Prostate gland (tissue), 2 donors: Measurements from ENCODE around the gene ZNF32. TPM values are rescaled to one million over a fixed set of nuclear protein-coding genes. Genes with fewer than 3 reads are reported as not detected.

ENCODE experiments used
- DNase-seq: peaks from one replicate; pipeline ENCODE4 v3.0.0-alpha.2; 2019; ENCODE audit warnings: low spot score
- H3K27ac ChIP-seq, 2 donors: fragments of 200-600 bp; sonication (generic); 2 replicates each; pipeline ENCODE4 v1.5.1; 2017 to 2019
- H3K27me3 ChIP-seq: fragments of 200-600 bp; sonication (generic); replicated peaks from 2 replicates; pipeline ENCODE4 v1.5.1; 2019; ENCODE audit not compliant: insufficient read depth
- H3K36me3 ChIP-seq, 2 donors: fragments of 200-600 bp; sonication (generic); 1 replicate in 1 of 2; 2 replicates in 1 of 2; pipeline versions ENCODE4 v1.5.1 to v1.8.1; 2017 to 2019
- H3K4me1 ChIP-seq: fragments of 200-600 bp; sonication (generic); replicated peaks from 2 replicates; pipeline ENCODE4 v1.5.1; 2019
- H3K4me3 ChIP-seq, 2 donors: fragments of 200-600 bp; sonication (generic); 2 replicates each; pipeline ENCODE4 v1.5.1; 2017 to 2019
- H3K9me3 ChIP-seq: fragments of 200-600 bp; sonication (generic); 2 replicates; pipeline ENCODE4 v1.5.1; 2017
- POLR2A ChIP-seq: fragments of 450-650 bp; IDR thresholded peaks from one replicate; pipeline ENCODE4 v1.6.1; 2016; ENCODE audit warnings: antibody characterized with exemption, mild to moderate bottlenecking
- POLR2AphosphoS5 ChIP-seq: sonication (generic); formaldehyde crosslinking; IDR thresholded peaks from one replicate; pipeline ENCODE4 v1.6.1; 2017; ENCODE audit warnings: antibody characterized with exemption
- WGBS: methylation state at CpG from one replicate; pipeline ENCODE4 v1.1.5; 2018; 5-methylcytosine and 5-hydroxymethylcytosine counted together
- intact Hi-C: fragments of 100-400 bp; cut with DNase I; formaldehyde crosslinking; loops from one replicate; pipeline ENCODE4 v1.14.2; 2022
- total RNA-seq, 2 donors: library from RNA; depleted of rRNA; stranded (reverse); fragments of >200 nt; gene quantifications; one replicate each; pipeline ENCODE4 v1.1.0, GENCODE V29; 2016
- TF ChIP-seq, protein P1 (sequence below), 4 experiments: fragments of 200-600 bp in 2 of 4; fragments of 450-650 bp in 2 of 4; sonication (generic) in 2 of 4; IDR thresholded peaks; 1 replicate in 3 of 4; 2 replicates in 1 of 4; pipeline ENCODE4 v1.5.1; 2016 to 2019; ENCODE audit warnings: antibody characterized with exemption in 4 of 4, mild to moderate bottlenecking in 2 of 4, moderate library complexity in 2 of 4

The ZNF32 gene, protein sequence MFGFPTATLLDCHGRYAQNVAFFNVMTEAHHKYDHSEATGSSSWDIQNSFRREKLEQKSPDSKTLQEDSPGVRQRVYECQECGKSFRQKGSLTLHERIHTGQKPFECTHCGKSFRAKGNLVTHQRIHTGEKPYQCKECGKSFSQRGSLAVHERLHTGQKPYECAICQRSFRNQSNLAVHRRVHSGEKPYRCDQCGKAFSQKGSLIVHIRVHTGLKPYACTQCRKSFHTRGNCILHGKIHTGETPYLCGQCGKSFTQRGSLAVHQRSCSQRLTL
- 10 to 100 TPM; 31.6 to 52.8 TPM for total RNA-seq

DNA sequence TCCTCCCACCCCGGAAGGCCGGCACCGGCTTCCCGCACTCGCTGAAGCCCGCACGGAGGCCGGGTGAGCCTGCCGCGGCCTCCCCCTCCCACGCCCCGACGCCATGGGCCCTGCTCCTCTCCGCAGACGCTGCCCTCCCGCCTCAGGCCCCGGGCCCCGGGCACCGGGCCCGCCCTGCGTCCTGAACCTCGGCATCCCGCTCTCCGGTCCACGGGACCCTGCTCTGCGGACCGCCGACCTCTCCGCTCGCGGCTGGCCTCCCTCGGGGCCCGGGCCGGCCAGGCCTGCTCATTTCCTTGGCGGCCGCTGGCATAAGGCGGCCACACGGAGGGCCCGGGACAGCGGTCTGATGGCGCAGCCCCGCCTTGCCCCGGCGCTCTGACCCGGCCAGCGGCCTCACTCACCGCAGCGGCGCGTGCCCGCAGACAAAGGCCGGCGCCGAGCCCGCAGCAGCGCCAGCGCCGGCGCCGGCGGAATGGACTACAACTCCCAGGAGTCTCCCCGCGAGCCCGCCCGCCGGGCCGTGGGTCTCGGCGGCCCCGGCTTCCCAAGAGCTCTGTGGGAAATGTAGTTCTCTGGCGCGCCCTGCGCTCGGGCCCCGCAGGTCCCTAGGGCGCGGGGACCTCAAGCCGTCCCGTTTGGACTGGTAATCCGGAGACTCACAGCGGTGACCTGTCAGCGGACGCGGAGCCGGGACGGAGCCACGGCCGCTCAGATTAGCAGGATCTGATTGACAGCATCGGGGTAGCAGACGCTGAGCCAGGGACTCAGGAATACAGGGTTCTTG, at the start of gene ZNF32:
Gene ZNF32, minus strand, starts transcription at position 484 of the 787 bp plus-strand sequence. CDS start 2,748 bp downstream, outside the sequence.
- Histone ChIP-seq H3K36me3 (peaks cover 7 to 23% of the 10 kb centered on the region in 2 donors), H3K4me1 (no peaks in the 10 kb centered on the region), H3K4me3 (peak within 1 kb of the TSS; percentile 92), H3K27ac (peak within 1 kb of the TSS; percentile 79 to 81), H3K9me3 (no peaks in the 10 kb centered on the region), H3K27me3 (no peaks in the 10 kb centered on the region)
- DNase-seq: peak; percentile 77
- TF ChIP-seq POLR2AphosphoS5: peak; percentile 48
- TF ChIP-seq, protein P1, sequence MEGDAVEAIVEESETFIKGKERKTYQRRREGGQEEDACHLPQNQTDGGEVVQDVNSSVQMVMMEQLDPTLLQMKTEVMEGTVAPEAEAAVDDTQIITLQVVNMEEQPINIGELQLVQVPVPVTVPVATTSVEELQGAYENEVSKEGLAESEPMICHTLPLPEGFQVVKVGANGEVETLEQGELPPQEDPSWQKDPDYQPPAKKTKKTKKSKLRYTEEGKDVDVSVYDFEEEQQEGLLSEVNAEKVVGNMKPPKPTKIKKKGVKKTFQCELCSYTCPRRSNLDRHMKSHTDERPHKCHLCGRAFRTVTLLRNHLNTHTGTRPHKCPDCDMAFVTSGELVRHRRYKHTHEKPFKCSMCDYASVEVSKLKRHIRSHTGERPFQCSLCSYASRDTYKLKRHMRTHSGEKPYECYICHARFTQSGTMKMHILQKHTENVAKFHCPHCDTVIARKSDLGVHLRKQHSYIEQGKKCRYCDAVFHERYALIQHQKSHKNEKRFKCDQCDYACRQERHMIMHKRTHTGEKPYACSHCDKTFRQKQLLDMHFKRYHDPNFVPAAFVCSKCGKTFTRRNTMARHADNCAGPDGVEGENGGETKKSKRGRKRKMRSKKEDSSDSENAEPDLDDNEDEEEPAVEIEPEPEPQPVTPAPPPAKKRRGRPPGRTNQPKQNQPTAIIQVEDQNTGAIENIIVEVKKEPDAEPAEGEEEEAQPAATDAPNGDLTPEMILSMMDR (IDR thresholded peaks at IDR 0.05): peak in 3 of 4 experiments; percentile 4 to 31 (median 18)
- TF ChIP-seq POLR2A: peak; percentile 20
- intact Hi-C loops: no loop called here
- WGBS: under 1% methylated on average over 39 of the region's 90 CpGs

DNA sequence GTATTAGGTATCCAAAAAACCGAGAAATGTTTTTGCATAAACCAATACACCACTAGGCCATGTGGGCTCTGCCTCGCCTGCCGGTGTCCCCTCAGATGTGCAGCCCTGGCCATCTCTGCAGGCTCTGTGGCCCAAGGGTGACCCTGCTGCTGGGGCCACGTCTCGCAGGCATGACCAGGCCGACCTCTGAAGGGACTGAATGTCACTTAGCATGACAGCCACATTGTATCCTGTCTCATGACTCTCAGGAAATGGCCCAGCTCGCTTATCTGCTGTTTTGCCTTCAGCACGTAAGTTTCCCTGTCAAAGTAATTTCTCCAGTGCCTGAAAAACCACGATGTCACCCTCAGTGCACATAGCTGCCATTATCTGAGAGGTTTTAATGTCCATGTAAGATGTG, 49.5 kb upstream of the ZNF32 start:
- intact Hi-C loops: loop anchor here (10.0 kb wide), 1 partner anchor 357 kb away; no protein-coding TSS in a partner anchor
- 85% methylated on average over 9 of the region's 9 CpGs for WGBS

DNA sequence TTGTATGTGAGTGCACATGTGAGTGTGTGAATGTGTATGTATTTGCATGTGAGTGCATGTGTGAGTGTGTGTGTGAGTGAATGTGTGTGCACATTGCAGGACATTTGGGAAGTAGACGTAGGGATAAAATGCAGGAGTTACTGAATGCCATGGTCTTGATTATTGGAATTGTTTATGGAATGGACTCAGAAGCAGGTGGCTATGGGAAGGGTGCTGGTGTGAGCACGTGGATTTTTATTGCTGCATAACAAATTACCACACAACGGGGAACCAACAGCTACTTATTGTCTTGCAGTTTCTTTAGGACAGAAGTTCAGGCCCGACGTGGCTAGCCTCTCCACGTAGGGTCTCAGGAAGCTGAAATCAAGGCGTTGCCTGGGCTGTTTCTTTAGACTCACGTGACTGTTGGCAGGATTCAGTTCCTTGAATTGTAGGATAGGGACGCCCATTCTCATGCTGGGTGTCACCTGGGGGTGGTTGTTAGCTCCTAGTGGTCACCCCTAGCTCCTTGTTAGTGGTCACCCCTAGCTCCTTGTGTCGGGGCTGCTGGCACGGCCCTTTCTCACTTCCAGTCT, 48.3 kb upstream of the ZNF32 start:
- H3K4me1 ChIP-seq: no peaks in the 10 kb centered on the region
- H3K36me3 ChIP-seq: no peaks in the 10 kb centered on the region
- TF ChIP-seq, protein P1 (IDR thresholded peaks at IDR 0.05): no peak
- TF ChIP-seq POLR2A: no peak
- no peak for TF ChIP-seq POLR2AphosphoS5
- no peak for DNase-seq
- no peaks in the 10 kb centered on the region for H3K9me3 ChIP-seq
- H3K27me3 ChIP-seq: no peaks in the 10 kb centered on the region
- WGBS: 81% methylated on average over 11 of the region's 11 CpGs
- no peak overlapping the region for H3K27ac ChIP-seq
- intact Hi-C loops: loop anchor here (10.0 kb wide), 1 partner anchor 358 kb away; no protein-coding TSS in a partner anchor
- H3K4me3 ChIP-seq: no peak overlapping the region

More for the DNA sequence above, 49.5 kb upstream of the ZNF32 start:
- Histone ChIP-seq H3K27me3 (no peaks in the 10 kb centered on the region), H3K4me3 (no peak overlapping the region), H3K9me3 (no peaks in the 10 kb centered on the region), H3K27ac (no peak overlapping the region), H3K36me3 (no peaks in the 10 kb centered on the region), H3K4me1 (no peaks in the 10 kb centered on the region)
- no peak for TF ChIP-seq POLR2AphosphoS5
- no peak for DNase-seq

DNA sequence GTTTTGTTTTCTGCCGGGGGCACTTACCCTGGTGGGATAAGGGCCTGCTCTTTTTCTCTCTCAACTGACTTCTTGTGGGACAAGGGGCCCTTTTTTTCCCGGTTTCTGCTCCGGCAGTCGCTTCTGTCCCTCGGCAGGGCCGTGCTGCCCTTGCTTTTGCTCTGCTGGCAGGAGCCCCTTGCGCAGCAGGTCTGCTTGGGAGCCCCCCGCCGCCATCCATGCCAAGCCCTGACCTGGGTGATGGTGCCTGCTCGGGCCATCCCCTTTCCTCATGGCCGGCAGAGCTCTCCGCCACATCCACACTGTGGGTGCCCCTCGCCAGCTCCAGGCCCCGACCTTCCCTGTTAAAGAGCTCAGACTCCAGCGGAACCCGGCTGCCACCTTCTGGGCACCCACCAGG, 47.0 kb upstream of the ZNF32 start:
- 94% methylated on average over 16 of the region's 16 CpGs for WGBS
- H3K4me1 ChIP-seq: no peaks in the 10 kb centered on the region
- no peaks in the 10 kb centered on the region for H3K27me3 ChIP-seq
- H3K4me3 ChIP-seq: no peak overlapping the region
- TF ChIP-seq, protein P1 (IDR thresholded peaks at IDR 0.05): no peak
- TF ChIP-seq POLR2A: no peak
- no peak for TF ChIP-seq POLR2AphosphoS5
- H3K27ac ChIP-seq: no peak overlapping the region
- H3K9me3 ChIP-seq: no peaks in the 10 kb centered on the region
- intact Hi-C loops: loop anchor here (10.0 kb wide), 1 partner anchor 359 kb away; no protein-coding TSS in a partner anchor
- DNase-seq: no peak
- no peaks in the 10 kb centered on the region for H3K36me3 ChIP-seq

DNA sequence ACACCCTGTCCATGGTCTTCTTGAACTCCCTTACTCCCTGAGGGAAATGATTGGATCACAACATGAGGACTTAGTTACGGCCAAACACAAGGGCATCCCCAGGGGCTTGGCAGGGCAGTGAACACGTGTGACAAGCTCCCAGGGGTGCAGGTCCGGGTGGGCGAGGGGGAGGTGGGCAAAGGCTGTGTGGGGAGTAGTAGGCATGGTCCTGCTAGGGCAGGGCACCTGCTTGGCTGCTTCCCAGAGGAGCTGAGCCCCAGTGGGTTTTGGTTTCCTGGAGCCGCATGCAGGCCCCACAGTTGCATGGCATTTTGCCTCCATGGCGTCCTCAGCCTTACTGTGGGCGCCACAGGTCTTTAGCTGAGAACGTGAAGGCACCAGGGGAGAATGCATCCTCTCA, 46.6 kb upstream of the ZNF32 start:
- Histone ChIP-seq H3K9me3 (no peaks in the 10 kb centered on the region), H3K27ac (no peak overlapping the region), H3K4me3 (no peak overlapping the region), H3K4me1 (no peaks in the 10 kb centered on the region), H3K27me3 (no peaks in the 10 kb centered on the region), H3K36me3 (no peaks in the 10 kb centered on the region)
- no peak for DNase-seq
- TF ChIP-seq POLR2AphosphoS5: no peak
- TF ChIP-seq POLR2A: no peak
- TF ChIP-seq, protein P1 (IDR thresholded peaks at IDR 0.05): no peak
- 92% methylated on average over 8 of the region's 8 CpGs for WGBS
- intact Hi-C loops: loop anchor here (10.0 kb wide), 1 partner anchor 359 kb away; no protein-coding TSS in a partner anchor
